ENCODE results near the gene MAML3. TPM values are rescaled to one million over a fixed set of nuclear protein-coding genes. Genes with fewer than 3 reads are reported as not detected.

The MAML3 gene
- total and polyA plus RNA-seq, 2 of the 13 experiments (the other 11 are each of a cell fraction or from before 2014, with no cell fraction given) = 0.05 to 0.13 TPM

- TF ChIP-seq AHDC1 (CRISPR knock-in tag; IDR thresholded peaks at IDR 0.05; ENCODE audit: borderline replicate concordance) (no peak), PCBP2 (optimal IDR thresholded peaks at IDR 0.05; ENCODE audit: low read depth, low read length, poor library complexity, severe bottlenecking) (no peak), ZNF382 (CRISPR knock-in tag; IDR thresholded peaks at IDR 0.05; ENCODE audit: borderline replicate concordance) (no peak), STAG1 (CRISPR knock-in tag; IDR thresholded peaks at IDR 0.05) (peak; percentile 78), REXO4 (CRISPR knock-in tag; IDR thresholded peaks at IDR 0.05; ENCODE audit: borderline replicate concordance) (no peak), TCF7 (IDR thresholded peaks at IDR 0.05; ENCODE audit: low read depth) (no peak), HDAC2 (CRISPR knock-in tag; IDR thresholded peaks at IDR 0.05) (peak; percentile 25; the same call in 1 of the 2 replicates), CHD4 (IDR thresholded peaks at IDR 0.05; ENCODE audit: borderline replicate concordance, low read length) (no peak), HMG20A (CRISPR knock-in tag; IDR thresholded peaks at IDR 0.05; ENCODE audit: borderline replicate concordance) (0 out of 2 replicates have a peak, but pooled peaks have one; percentile 24), HCFC1 (IDR thresholded peaks at IDR 0.05; ENCODE audit: low read depth, low read length) (no peak), LRRFIP1 (CRISPR knock-in tag; conservative IDR thresholded peaks at IDR 0.05) (no peak), MAFK (conservative IDR thresholded peaks at IDR 0.05 in 1 of 2, IDR thresholded peaks at IDR 0.05 in 1 of 2; ENCODE audit: low read length in 2 of 2) (no peak), PPARG (CRISPR knock-in tag; conservative IDR thresholded peaks at IDR 0.05) (no peak), MIER3 (CRISPR knock-in tag; IDR thresholded peaks at IDR 0.05; ENCODE audit: borderline replicate concordance) (0 out of 2 replicates have a peak, but pooled peaks have one; percentile 14), FOSL2 (CRISPR knock-in tag; IDR thresholded peaks at IDR 0.05) (no peak), ZNF121 (CRISPR knock-in tag; IDR thresholded peaks at IDR 0.05) (no peak), HOXD1 (CRISPR knock-in tag; IDR thresholded peaks at IDR 0.05) (no peak)
- TF ChIP-seq, protein P1, sequence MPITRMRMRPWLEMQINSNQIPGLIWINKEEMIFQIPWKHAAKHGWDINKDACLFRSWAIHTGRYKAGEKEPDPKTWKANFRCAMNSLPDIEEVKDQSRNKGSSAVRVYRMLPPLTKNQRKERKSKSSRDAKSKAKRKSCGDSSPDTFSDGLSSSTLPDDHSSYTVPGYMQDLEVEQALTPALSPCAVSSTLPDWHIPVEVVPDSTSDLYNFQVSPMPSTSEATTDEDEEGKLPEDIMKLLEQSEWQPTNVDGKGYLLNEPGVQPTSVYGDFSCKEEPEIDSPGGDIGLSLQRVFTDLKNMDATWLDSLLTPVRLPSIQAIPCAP (CRISPR knock-in tag; IDR thresholded peaks at IDR 0.05; ENCODE audit: low read depth) = no peak
- TF ChIP-seq, protein P2, sequence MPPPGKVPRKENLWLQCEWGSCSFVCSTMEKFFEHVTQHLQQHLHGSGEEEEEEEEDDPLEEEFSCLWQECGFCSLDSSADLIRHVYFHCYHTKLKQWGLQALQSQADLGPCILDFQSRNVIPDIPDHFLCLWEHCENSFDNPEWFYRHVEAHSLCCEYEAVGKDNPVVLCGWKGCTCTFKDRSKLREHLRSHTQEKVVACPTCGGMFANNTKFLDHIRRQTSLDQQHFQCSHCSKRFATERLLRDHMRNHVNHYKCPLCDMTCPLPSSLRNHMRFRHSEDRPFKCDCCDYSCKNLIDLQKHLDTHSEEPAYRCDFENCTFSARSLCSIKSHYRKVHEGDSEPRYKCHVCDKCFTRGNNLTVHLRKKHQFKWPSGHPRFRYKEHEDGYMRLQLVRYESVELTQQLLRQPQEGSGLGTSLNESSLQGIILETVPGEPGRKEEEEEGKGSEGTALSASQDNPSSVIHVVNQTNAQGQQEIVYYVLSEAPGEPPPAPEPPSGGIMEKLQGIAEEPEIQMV (CRISPR knock-in tag; IDR thresholded peaks at IDR 0.05; ENCODE audit: low read depth) = no peak
- TF ChIP-seq, protein P3, sequence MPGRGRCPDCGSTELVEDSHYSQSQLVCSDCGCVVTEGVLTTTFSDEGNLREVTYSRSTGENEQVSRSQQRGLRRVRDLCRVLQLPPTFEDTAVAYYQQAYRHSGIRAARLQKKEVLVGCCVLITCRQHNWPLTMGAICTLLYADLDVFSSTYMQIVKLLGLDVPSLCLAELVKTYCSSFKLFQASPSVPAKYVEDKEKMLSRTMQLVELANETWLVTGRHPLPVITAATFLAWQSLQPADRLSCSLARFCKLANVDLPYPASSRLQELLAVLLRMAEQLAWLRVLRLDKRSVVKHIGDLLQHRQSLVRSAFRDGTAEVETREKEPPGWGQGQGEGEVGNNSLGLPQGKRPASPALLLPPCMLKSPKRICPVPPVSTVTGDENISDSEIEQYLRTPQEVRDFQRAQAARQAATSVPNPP (CRISPR knock-in tag; IDR thresholded peaks at IDR 0.05) = no peak
These were observed 392.5 kb downstream of the MAML3 start (continued) for GRCh38 chr4:139761461-139761860.

Measured in HepG2 (cell line).